Common myeloid progenitor, CD34-positive (primary cell): Measurements from ENCODE around the gene COPG2.
"Not testable (repeated sequence)": the region's sequence is repeated elsewhere in the genome, so short reads cannot be mapped to it uniquely, and the experiment has no call there.

ENCODE experiments used
- CTCF ChIA-PET: fragments of 350-600 bp; sonication (Branson Sonifier 250); formaldehyde crosslinking; loops from one replicate; lab custom pipeline; 2021; ENCODE audit warnings: antibody characterized with exemption; lab: Charles Lee
- POLR2A ChIA-PET: fragments of 350-600 bp; sonication (Branson Sonifier 250); formaldehyde crosslinking; loops from one replicate; lab custom pipeline; 2021; ENCODE audit warnings: antibody characterized with exemption; lab: Charles Lee
- DNase-seq, 3 donors: peaks; one replicate each; pipeline versions ENCODE4 v3.0.0 to v3.0.0-alpha.2; 2013
- H3K27ac ChIP-seq, 2 experiments: 1 replicate in 1 of 2; 2 replicates in 1 of 2; pipeline ENCODE4 v1.7.0; 2013; ENCODE audit warnings: inconsistent platforms in 2 of 2, low read length in 2 of 2, mild to moderate bottlenecking in 2 of 2, low read depth in 1 of 2, moderate library complexity in 1 of 2; ENCODE audit not compliant: severe bottlenecking in 2 of 2, insufficient read depth in 1 of 2, poor library complexity in 1 of 2
- H3K27me3 ChIP-seq, 5 experiments: replicated peaks in 2 of 5; 1 replicate in 3 of 5; 2 replicates in 2 of 5; pipeline versions ENCODE4 v1.6.1 to v1.7.0; 2013; ENCODE audit warnings: low read length in 4 of 5, mild to moderate bottlenecking in 2 of 5, moderate library complexity in 2 of 5, inconsistent platforms in 1 of 5; ENCODE audit not compliant: insufficient read depth in 5 of 5, control insufficient read depth in 4 of 5
- H3K36me3 ChIP-seq, 4 experiments: 1 replicate in 2 of 4; 2 replicates in 2 of 4; pipeline versions ENCODE4 v1.6.1 to v1.7.0; 2013; ENCODE audit warnings: low read length in 3 of 4, control low read depth in 1 of 4, mild to moderate bottlenecking in 1 of 4; ENCODE audit not compliant: control insufficient read depth in 4 of 4, insufficient read depth in 4 of 4
- H3K4me1 ChIP-seq, 4 experiments: 1 replicate in 3 of 4; 2 replicates in 1 of 4; pipeline versions ENCODE4 v1.6.1 to v1.7.1; 2013; ENCODE audit warnings: low read length in 3 of 4, mild to moderate bottlenecking in 3 of 4, control low read depth in 1 of 4, inconsistent platforms in 1 of 4, moderate library complexity in 1 of 4; ENCODE audit not compliant: control insufficient read depth in 4 of 4, insufficient read depth in 4 of 4; ENCODE audit errors: control extremely low read depth in 1 of 4
- H3K4me3 ChIP-seq, 7 experiments: 1 replicate in 4 of 7; 2 replicates in 3 of 7; pipeline versions ENCODE4 v1.5.1 to v1.7.0; 2013; ENCODE audit warnings: mild to moderate bottlenecking in 7 of 7, low read length in 6 of 7, moderate library complexity in 6 of 7, inconsistent platforms in 2 of 7, low read depth in 2 of 7, control low read depth in 1 of 7; ENCODE audit not compliant: insufficient read depth in 4 of 7, control insufficient read depth in 1 of 7; ENCODE audit errors: extremely low read depth in 1 of 7
- H3K9me3 ChIP-seq, 5 experiments: 1 replicate in 4 of 5; 2 replicates in 1 of 5; pipeline versions ENCODE4 v1.6.1 to v1.7.1; 2013; ENCODE audit warnings: low read length in 4 of 5, mild to moderate bottlenecking in 2 of 5, inconsistent platforms in 1 of 5, low read depth in 1 of 5, moderate library complexity in 1 of 5; ENCODE audit not compliant: control insufficient read depth in 4 of 5, insufficient read depth in 2 of 5; ENCODE audit errors: control extremely low read depth in 1 of 5
- WGBS: methylation state at CpG from one replicate; pipeline ENCODE4 v1.1.5; 2013; ENCODE audit not compliant: insufficient coverage; 5-methylcytosine and 5-hydroxymethylcytosine counted together

The COPG2 gene

DNA sequence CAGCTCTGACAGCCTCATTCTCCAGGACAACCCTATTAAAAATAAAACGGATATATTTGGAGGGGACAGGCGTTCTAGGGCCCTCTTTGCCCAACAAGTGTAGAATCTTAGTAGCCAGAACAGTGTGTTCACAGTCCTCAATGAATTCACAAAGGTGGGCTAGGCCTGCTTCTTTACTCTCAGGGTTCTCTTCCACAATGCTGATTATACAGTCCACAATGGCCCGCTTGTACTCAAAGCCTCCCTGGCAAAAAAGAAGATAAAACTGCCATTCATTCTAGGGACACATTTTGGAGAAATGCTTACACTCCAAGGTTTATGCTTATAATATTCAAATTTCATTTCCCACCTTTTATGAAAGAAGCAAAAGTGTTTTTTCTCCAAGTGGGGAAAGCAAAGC, 114.1 kb downstream of the COPG2 start:
- no peaks in the 10 kb centered on the region for H3K4me1 ChIP-seq
- H3K27ac ChIP-seq: no peak overlapping the region
- CTCF ChIA-PET: no interaction called here
- no peak for DNase-seq
- H3K36me3 ChIP-seq: peaks cover 2 to 18% (median 9%) of the 10 kb centered on the region in 4 experiments
- no peak overlapping the region for H3K4me3 ChIP-seq
- H3K9me3 ChIP-seq: no peaks in the 10 kb centered on the region
- 90% methylated on average over 3 of the region's 3 CpGs for WGBS
- POLR2A ChIA-PET: no interaction called here
- H3K27me3 ChIP-seq: no peaks in the 10 kb centered on the region

DNA sequence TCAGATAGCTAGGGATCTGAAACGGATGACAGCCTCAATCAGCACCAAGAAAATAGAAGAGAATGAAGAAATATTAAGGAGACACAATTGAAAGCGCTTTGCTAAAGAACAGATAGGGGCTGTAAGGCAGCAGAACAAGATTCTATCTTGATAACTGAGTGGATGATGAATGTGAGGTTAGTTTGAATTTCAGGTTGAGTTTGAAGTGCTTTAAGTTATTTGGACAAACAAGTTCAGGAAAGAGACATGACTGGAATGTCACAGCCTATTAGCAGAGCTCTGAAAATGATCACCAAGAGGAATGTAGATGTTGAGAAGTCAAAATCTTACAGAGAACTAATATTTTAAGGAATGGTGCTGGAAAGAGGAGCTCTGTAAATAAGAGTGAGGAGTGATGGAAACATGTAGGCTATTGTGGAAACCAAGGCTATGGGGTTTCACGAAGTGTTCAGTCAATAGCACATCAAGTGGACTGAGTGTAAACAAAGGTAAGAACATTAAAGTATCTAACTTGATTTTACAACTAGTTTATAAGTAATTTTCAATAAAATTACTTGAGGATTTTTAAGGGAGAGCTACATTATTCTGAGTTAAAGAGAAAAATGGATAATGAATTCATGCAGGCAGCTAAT, 115.0 kb downstream of the COPG2 start:
- POLR2A ChIA-PET: no interaction called here
- no peak overlapping the region for H3K4me3 ChIP-seq
- no peaks in the 10 kb centered on the region for H3K9me3 ChIP-seq
- no peak for DNase-seq
- H3K27me3 ChIP-seq: no peaks in the 10 kb centered on the region
- H3K36me3 ChIP-seq: peaks cover 0 to 18% (median 6%) of the 10 kb centered on the region in 4 experiments
- WGBS: 100% methylated on average over 2 of the region's 3 CpGs
- CTCF ChIA-PET: no interaction called here
- H3K4me1 ChIP-seq: no peaks in the 10 kb centered on the region
- H3K27ac ChIP-seq: no peak overlapping the region

DNA sequence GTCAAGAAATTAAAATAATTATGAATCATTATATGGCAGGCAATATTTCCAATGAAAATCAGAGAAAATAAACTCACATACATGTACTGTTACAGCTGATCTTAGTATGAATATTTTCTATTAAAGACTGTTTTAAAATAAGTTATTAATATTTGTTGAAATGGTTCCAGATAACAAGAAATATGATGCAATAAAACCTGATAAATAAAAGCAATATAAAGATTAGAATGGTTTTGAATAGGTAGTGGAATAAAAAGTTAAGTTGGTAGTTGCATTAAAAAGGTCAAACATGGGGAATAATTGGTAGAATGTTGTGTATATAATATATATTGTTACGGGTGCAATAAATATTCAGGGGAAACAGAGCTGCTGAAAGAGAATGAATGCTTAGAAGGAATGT, 124.2 kb downstream of the COPG2 start:
- POLR2A ChIA-PET: no interaction called here
- Histone ChIP-seq H3K4me3 (no peak overlapping the region), H3K4me1 (no peaks in the 10 kb centered on the region), H3K27ac (no peak overlapping the region), H3K27me3 (no peaks in the 10 kb centered on the region), H3K36me3 (peaks cover 10 to 30% (median 18%) of the 10 kb centered on the region in 4 experiments), H3K9me3 (no peaks in the 10 kb centered on the region)
- CTCF ChIA-PET: no interaction called here
- DNase-seq: no peak
- 100% methylated on average over 1 of the region's 1 CpG for WGBS

DNA sequence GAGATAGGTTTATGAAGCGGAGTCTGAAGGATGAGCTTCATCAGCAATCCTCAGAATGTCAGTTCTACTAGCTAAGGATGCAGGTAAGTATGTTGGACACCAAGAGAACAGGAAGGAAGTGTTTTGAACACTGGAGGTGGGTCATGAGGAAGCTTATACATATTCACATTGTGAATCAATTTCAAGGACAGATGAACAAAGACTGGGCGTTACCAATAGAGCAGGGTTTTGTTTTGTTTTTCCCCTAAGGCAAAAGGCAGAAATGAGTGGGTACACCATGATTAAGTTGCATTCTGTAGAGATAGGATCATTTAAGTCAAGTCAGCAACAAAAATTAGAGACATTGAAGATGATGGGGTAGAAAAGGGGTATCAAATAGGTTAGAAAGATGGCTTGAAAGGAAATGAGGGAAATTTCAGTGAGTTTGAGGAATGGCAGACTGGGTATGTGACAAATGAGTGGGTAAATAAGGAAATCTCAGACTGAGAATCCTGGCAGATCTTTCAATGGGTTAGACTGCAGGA, 125.0 kb downstream of the COPG2 start:
- POLR2A ChIA-PET: no interaction called here
- Histone ChIP-seq H3K27ac (no peak overlapping the region), H3K36me3 (peaks cover 12 to 31% (median 23%) of the 10 kb centered on the region in 4 experiments), H3K27me3 (no peaks in the 10 kb centered on the region), H3K4me3 (no peak overlapping the region), H3K9me3 (peaks cover 0 to 2% (median 0%) of the 10 kb centered on the region in 5 experiments), H3K4me1 (no peaks in the 10 kb centered on the region)
- no peak for DNase-seq
- CTCF ChIA-PET: no interaction called here
- WGBS: 90% methylated on average over 1 of the region's 2 CpGs

DNA sequence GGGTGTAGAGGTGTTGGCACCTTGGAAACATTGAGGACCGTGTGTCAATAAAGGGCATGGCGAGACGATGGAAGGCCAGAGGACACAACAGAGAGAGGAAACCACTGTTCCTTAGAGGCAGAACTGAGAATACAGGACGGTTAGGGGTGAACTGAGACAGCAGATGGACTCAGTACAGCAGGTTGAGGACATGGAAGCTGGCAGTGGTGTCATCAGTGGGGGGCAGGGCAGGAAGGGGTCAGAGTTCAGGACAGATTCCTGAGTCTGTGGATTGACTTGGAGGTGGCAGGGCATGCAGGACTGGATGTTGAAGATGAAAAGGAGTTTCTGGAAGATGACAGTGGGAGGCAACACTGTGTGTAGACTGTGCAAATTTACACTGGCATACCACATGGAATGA, 126.3 kb downstream of the COPG2 start:
- WGBS: 84% methylated on average over 4 of the region's 4 CpGs
- DNase-seq, H3K9me3 ChIP-seq, H3K27ac ChIP-seq, H3K27me3 ChIP-seq, H3K4me1 ChIP-seq, H3K4me3 ChIP-seq, POLR2A ChIA-PET, CTCF ChIA-PET: not testable (repeated sequence)
- peaks cover 13 to 28% (median 21%) of the 10 kb centered on the region in 4 experiments for H3K36me3 ChIP-seq

DNA sequence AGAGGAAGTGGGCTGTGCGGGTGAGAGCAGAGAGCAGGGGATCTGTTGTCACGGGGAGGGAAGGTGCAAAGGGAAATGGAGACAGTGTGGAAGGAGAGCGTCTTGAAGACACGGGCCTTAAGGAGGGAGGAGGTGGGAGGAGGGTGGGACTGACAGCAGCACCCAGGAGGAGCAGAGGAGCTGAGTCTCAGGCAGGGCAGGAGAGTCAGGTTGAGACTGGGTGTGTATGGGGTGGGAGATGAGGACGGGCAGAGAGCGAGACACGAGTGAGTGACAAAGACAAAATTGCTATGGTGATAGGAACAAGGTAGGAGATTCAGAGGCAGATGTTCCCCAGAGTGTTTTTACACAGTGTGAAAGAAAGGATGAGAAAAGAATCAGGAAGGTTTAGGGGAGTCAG, 127.3 kb downstream of the COPG2 start:
- H3K27me3 ChIP-seq, CTCF ChIA-PET, H3K4me3 ChIP-seq, H3K4me1 ChIP-seq, H3K27ac ChIP-seq, DNase-seq, POLR2A ChIA-PET, H3K9me3 ChIP-seq: not testable (repeated sequence)
- peaks cover 6 to 22% (median 16%) of the 10 kb centered on the region in 4 experiments for H3K36me3 ChIP-seq
- WGBS: 95% methylated on average over 5 of the region's 7 CpGs

DNA sequence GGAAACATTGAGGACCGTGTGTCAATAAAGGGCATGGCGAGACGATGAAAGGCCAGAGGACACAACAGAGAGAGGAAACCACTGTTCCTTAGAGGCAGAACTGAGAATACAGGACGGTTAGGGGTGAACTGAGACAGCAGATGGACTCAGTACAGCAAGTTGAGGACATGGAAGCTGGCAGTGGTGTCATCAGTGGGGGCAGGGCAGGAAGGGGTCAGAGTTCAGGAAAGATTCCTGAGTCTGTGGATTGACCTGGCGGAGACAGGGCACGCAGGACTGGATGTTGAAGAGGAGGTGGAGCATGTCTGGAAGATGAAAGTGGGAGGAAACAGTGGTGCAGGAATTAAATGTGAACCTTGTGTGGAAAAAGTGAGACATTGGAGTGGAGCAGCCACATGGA, 130.7 kb downstream of the COPG2 start:
- POLR2A ChIA-PET, H3K27me3 ChIP-seq, H3K27ac ChIP-seq, H3K4me3 ChIP-seq, H3K4me1 ChIP-seq, H3K9me3 ChIP-seq, CTCF ChIA-PET, DNase-seq: not testable (repeated sequence)
- peaks cover 8 to 26% (median 16%) of the 10 kb centered on the region in 4 experiments for H3K36me3 ChIP-seq
- WGBS: 94% methylated on average over 5 of the region's 6 CpGs
